ENCODE data around the gene HOXA5.

Gene HOXA5

GRCh38 chr7:27159266-27160144 lies 16.0 kb upstream of the HOXA5 start:
- DNase-seq (ENCODE audit: low spot score): no peak

GRCh38 chr7:27158436-27159265 lies 15.2 kb upstream of the HOXA5 start:
- DNase-seq (ENCODE audit: low spot score): no peak

- no peak for DNase-seq (ENCODE audit: low spot score)
Observed at GRCh38 chr7:27157702-27158431, 14.4 kb upstream of the HOXA5 start.

GRCh38 chr7:27156916-27157701 lies 13.6 kb upstream of the HOXA5 start:
- DNase-seq (ENCODE audit: low spot score): no peak

- peak; percentile 58 for DNase-seq (ENCODE audit: low spot score)
Observed at GRCh38 chr7:27156508-27156898, 13.0 kb upstream of the HOXA5 start, which contains the start of gene HOXA7. Gene HOXA7 (minus strand): TSS chr7:27156675. CDS start chr7:27156545, 130 bp downstream.

- peak; percentile 42 for DNase-seq (ENCODE audit: low spot score)
Observed at GRCh38 chr7:27155816-27156507, 12.5 kb upstream of the HOXA5 start.

- no peak for DNase-seq (ENCODE audit: low spot score)
Observed at GRCh38 chr7:27154901-27155815, 11.7 kb upstream of the HOXA5 start.

- DNase-seq (ENCODE audit: low spot score): no peak
Observed at GRCh38 chr7:27154369-27154768, 10.9 kb upstream of the HOXA5 start.

GRCh38 chr7:27153526-27153925 lies 10.0 kb upstream of the HOXA5 start:
- DNase-seq (ENCODE audit: low spot score): no peak

GRCh38 chr7:27152816-27153442 lies 9.4 kb upstream of the HOXA5 start:
- no peak for DNase-seq (ENCODE audit: low spot score)

- no peak for DNase-seq (ENCODE audit: low spot score)
Observed at GRCh38 chr7:27151931-27152815, 8.7 kb upstream of the HOXA5 start, which contains the start of gene HOXA3. Gene HOXA3 (minus strand): TSS chr7:27152583. CDS start chr7:27110640, 41,943 bp downstream.

- DNase-seq (ENCODE audit: low spot score): no peak
Observed at GRCh38 chr7:27151341-27151930, 8.0 kb upstream of the HOXA5 start.

- peak; percentile 84 for DNase-seq (ENCODE audit: low spot score)
Observed at GRCh38 chr7:27150568-27151340, 7.3 kb upstream of the HOXA5 start.

GRCh38 chr7:27149842-27150567 lies 6.5 kb upstream of the HOXA5 start:
- no peak for DNase-seq (ENCODE audit: low spot score)

- DNase-seq (ENCODE audit: low spot score): no peak
Observed at GRCh38 chr7:27148756-27149641, 5.5 kb upstream of the HOXA5 start.

Measured in kidney capillary endothelial cell (primary cell).